Hepatic stellate cell (primary cell): ENCODE results near the gene NKD1.

ENCODE experiments used
- DNase-seq: peaks from one replicate; pipeline ENCODE4 v3.0.0; 2011; ENCODE audit warnings: low spot score

The NKD1 gene

GRCh38 chr16:50675686-50676610 lies 127.8 kb downstream of the NKD1 start:
- DNase-seq: no peak

GRCh38 chr16:50676684-50677225 lies 128.6 kb downstream of the NKD1 start:
- no peak for DNase-seq

- no peak for DNase-seq
Measured at GRCh38 chr16:50677351-50677750, 129.2 kb downstream of the NKD1 start.

- no peak for DNase-seq
Measured at GRCh38 chr16:50678531-50678930, 130.3 kb downstream of the NKD1 start.

GRCh38 chr16:50679266-50679665 lies 131.1 kb downstream of the NKD1 start:
- no peak for DNase-seq

GRCh38 chr16:50679676-50680555 lies 131.7 kb downstream of the NKD1 start:
- DNase-seq: no peak

- DNase-seq: no peak
Measured at GRCh38 chr16:50680556-50680893, 132.3 kb downstream of the NKD1 start.

- DNase-seq: no peak
Measured at GRCh38 chr16:50681021-50681885, 133.1 kb downstream of the NKD1 start, which contains the start of gene SNX20. TSS of gene SNX20 (minus strand) at chr16:50681312. CDS start at chr16:50677526, 3,786 bp downstream.

- no peak for DNase-seq
Measured at GRCh38 chr16:50683689-50684374, 135.6 kb downstream of the NKD1 start.

GRCh38 chr16:50684823-50685461 lies 136.7 kb downstream of the NKD1 start:
- no peak for DNase-seq

GRCh38 chr16:50685462-50686063 lies 137.4 kb downstream of the NKD1 start:
- no peak for DNase-seq

GRCh38 chr16:50688083-50688482 lies 139.9 kb downstream of the NKD1 start:
- no peak for DNase-seq

- no peak for DNase-seq
Measured at GRCh38 chr16:50688867-50689266, 140.7 kb downstream of the NKD1 start.

- DNase-seq: no peak
Measured at GRCh38 chr16:50690177-50690576, 142.0 kb downstream of the NKD1 start.

GRCh38 chr16:50692644-50692998 lies 144.4 kb downstream of the NKD1 start:
- DNase-seq: no peak

- peak; percentile 41 for DNase-seq
Measured at GRCh38 chr16:50692999-50693781, 145.0 kb downstream of the NKD1 start, which contains the start of gene NOD2. TSS of gene NOD2 (plus strand) at chr16:50693606. CDS start at chr16:50699496, 5,890 bp downstream.

GRCh38 chr16:50694206-50694605 lies 146.0 kb downstream of the NKD1 start:
- no peak for DNase-seq

GRCh38 chr16:50695017-50696000 lies 147.1 kb downstream of the NKD1 start:
- DNase-seq: no peak
